NAMALWA (cell line): Measurements from ENCODE around the gene SP1.
"Not testable (repeated sequence)": the region's sequence is repeated elsewhere in the genome, so short reads cannot be mapped to it uniquely, and the experiment has no call there.

Source experiments
- DNase-seq: peaks from one replicate; pipeline ENCODE4 v3.0.0-alpha.2; 2015; ENCODE audit warnings: low spot score

The SP1 gene

GRCh38 chr12:53414756-53415417 is 34.9 kb downstream of the SP1 start:
- no peak for DNase-seq

- DNase-seq: not testable (repeated sequence)
These were observed 35.9 kb downstream of the SP1 start for GRCh38 chr12:53415752-53416389.

GRCh38 chr12:53417291-53417816 is 37.4 kb downstream of the SP1 start:
- DNase-seq: peak; percentile 24

GRCh38 chr12:53418221-53418620 is 38.2 kb downstream of the SP1 start:
- no peak for DNase-seq

GRCh38 chr12:53419756-53420155 is 39.8 kb downstream of the SP1 start:
- no peak for DNase-seq

- not testable (repeated sequence) for DNase-seq
These were observed 42.3 kb downstream of the SP1 start for GRCh38 chr12:53422247-53422646.

GRCh38 chr12:53423597-53423996 is 43.6 kb downstream of the SP1 start, which contains the start of gene AMHR2:
AMHR2 (plus strand) TSS chr12:53423855; CDS start chr12:53423935, 80 bp downstream.
- DNase-seq: no peak

- DNase-seq: no peak
These were observed 44.9 kb downstream of the SP1 start for GRCh38 chr12:53424626-53425514.

- no peak for DNase-seq
These were observed 45.7 kb downstream of the SP1 start for GRCh38 chr12:53425515-53426150.

GRCh38 chr12:53427905-53428594 is 48.1 kb downstream of the SP1 start:
- DNase-seq: no peak

GRCh38 chr12:53428741-53429140 is 48.8 kb downstream of the SP1 start:
- no peak for DNase-seq

- no peak for DNase-seq
These were observed 50.1 kb downstream of the SP1 start for GRCh38 chr12:53430116-53430515.

- no peak for DNase-seq
These were observed 51.2 kb downstream of the SP1 start for GRCh38 chr12:53431187-53431586.

- not testable (repeated sequence) for DNase-seq
These were observed 55.4 kb downstream of the SP1 start for GRCh38 chr12:53435326-53435725.

GRCh38 chr12:53439582-53439981 is 59.6 kb downstream of the SP1 start:
- not testable (repeated sequence) for DNase-seq

GRCh38 chr12:53441040-53441833 is 61.3 kb downstream of the SP1 start, which contains the start of gene PRR13:
PRR13 (plus strand) TSS chr12:53441734; CDS start chr12:53442715, 981 bp downstream.
- DNase-seq: peak; percentile 99

GRCh38 chr12:53443955-53444354 is 64.0 kb downstream of the SP1 start:
- DNase-seq: no peak

- not testable (repeated sequence) for DNase-seq
These were observed 64.8 kb downstream of the SP1 start for GRCh38 chr12:53444593-53445325.

- no peak for DNase-seq
These were observed 71.0 kb downstream of the SP1 start for GRCh38 chr12:53450936-53451335.
